Panc1 (cell line): ENCODE results near the gene ST8SIA6. TPM values are rescaled to one million over a fixed set of nuclear protein-coding genes. Genes with fewer than 3 reads are reported as not detected.

Source experiments
- ATAC-seq: fragments of 200-7000 bp; cut with Tn5 transposase; 2 replicates; pipeline ENCODE4 v1.9.1; 2020; ENCODE audit warnings: mild to moderate bottlenecking, moderate library complexity
- BruUV-seq: library from RNA; stranded (reverse); fragments of 400-500 nt; replicated peaks from 2 replicates; lab custom pipeline; 2021; lab: Mats Ljungman, UMichigan
- CTCF ChIA-PET: fragments of 300-600 bp; sonication (Branson Sonifier 250); formaldehyde crosslinking; loops from one replicate; lab custom pipeline; 2022; ENCODE audit warnings: antibody characterized with exemption; lab: Charles Lee
- POLR2A ChIA-PET: fragments of 300-600 bp; sonication (Branson Sonifier 250); formaldehyde crosslinking; loops from one replicate; lab custom pipeline; 2022; ENCODE audit warnings: antibody characterized with exemption; lab: Charles Lee
- DNase-seq: peaks from one replicate; pipeline ENCODE4 v3.0.0-alpha.2; 2010; ENCODE audit warnings: low read depth, low spot score
- H3K27ac ChIP-seq: 2 replicates; pipeline ENCODE4 v1.5.1; 2011; ENCODE audit warnings: mild to moderate bottlenecking, low read length, inconsistent platforms
- H3K27me3 ChIP-seq: fragments of 200-500 bp; sonication (Bioruptor generic); 2 replicates; pipeline ENCODE4 v1.6.0; 2014; ENCODE audit warnings: low read length, inconsistent platforms; ENCODE audit not compliant: control insufficient read depth, insufficient read depth
- H3K36me3 ChIP-seq: fragments of 200-500 bp; sonication (Bioruptor generic); 2 replicates; pipeline ENCODE4 v1.5.1; 2014; ENCODE audit warnings: inconsistent platforms, mild to moderate bottlenecking, low read length, moderate library complexity; ENCODE audit not compliant: control insufficient read depth, insufficient read depth
- H3K4me1 ChIP-seq: 2 replicates; pipeline ENCODE4 v1.5.1; 2011; ENCODE audit warnings: inconsistent platforms, mild to moderate bottlenecking, low read length, moderate library complexity; ENCODE audit not compliant: control insufficient read depth, insufficient read depth
- H3K4me3 ChIP-seq, 2 experiments: 2 replicates each; pipeline ENCODE4 v1.5.1; 2011 to 2012; ENCODE audit warnings: low read depth in 2 of 2, low read length in 2 of 2, mild to moderate bottlenecking in 2 of 2, inconsistent platforms in 1 of 2, moderate library complexity in 1 of 2
- H3K9me3 ChIP-seq: fragments of 200-500 bp; sonication (Bioruptor generic); 2 replicates; pipeline ENCODE4 v1.5.1; 2014; ENCODE audit warnings: low read depth, mild to moderate bottlenecking, inconsistent platforms, low read length, moderate library complexity; ENCODE audit not compliant: control insufficient read depth, insufficient read depth
- POLR2AphosphoS5 ChIP-seq: IDR thresholded peaks from 2 replicates; pipeline ENCODE4 v1.6.1; 2012; ENCODE audit warnings: mild to moderate bottlenecking, low read depth, low read length, moderate library complexity
- SIN3A ChIP-seq: IDR thresholded peaks from 2 replicates; pipeline ENCODE4 v1.6.1; 2012; ENCODE audit warnings: low read depth, mild to moderate bottlenecking, low read length, moderate library complexity, borderline replicate concordance; ENCODE audit not compliant: insufficient read depth
- TCF7L2 ChIP-seq: IDR thresholded peaks from 2 replicates; pipeline ENCODE4 v1.6.1; 2011; ENCODE audit warnings: mild to moderate bottlenecking, low read depth, low read length, inconsistent platforms
- in situ Hi-C: cut with HindIII; loops from 2 replicates; pipeline ENCODE4 v1.10.0; 2016; ENCODE audit warnings: low sequenced_read_pairs, low pct_unique_long_range_greater_than_20kb
- intact Hi-C: fragments of 100-400 bp; cut with micrococcal nuclease; formaldehyde crosslinking; loops from one replicate; pipeline ENCODE4 v1.10.0; 2022; ENCODE audit not compliant: unreplicated experiment
- total RNA-seq: library from RNA; stranded (reverse); gene quantifications from one replicate; pipeline ENCODE4 v1.2.1, GENCODE V29; 2021; ENCODE audit not compliant: unreplicated experiment
- TF ChIP-seq, protein P1 (sequence below), 2 experiments: IDR thresholded peaks; 2 replicates each; pipeline ENCODE4 v1.6.1; 2011 to 2012; ENCODE audit warnings: low read depth in 2 of 2, control low read depth in 1 of 2, low read length in 1 of 2, mild to moderate bottlenecking in 1 of 2, moderate library complexity in 1 of 2; ENCODE audit not compliant: insufficient read depth in 1 of 2
- TF ChIP-seq, protein P2 (sequence below): fragments of 450-650 bp; IDR thresholded peaks from 2 replicates; pipeline ENCODE4 v1.5.1; 2017; ENCODE audit warnings: mild to moderate bottlenecking

Gene ST8SIA6
- total RNA-seq, 1 experiment from 2014 or later, result 0.82 TPM

DNA sequence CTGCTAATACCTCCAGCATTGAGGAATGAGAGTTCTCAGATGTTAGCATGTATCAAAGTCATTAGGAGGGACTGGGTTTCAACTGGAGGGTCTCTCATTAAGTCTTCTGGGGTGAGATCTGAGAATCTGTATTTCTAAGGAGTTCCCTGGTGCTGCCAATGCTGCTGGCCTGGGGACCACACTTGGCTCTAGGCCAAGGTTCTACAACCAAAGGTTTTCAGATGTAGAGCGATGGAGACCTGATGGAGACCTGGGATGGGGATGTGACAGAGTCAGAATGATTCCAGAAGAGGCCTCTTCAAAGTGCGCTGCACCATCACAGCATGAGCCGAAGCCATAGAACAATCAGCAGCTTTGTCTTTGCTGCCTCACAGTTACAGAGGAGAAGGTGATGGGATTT, 27.2 kb downstream of the ST8SIA6 start:
- H3K36me3 ChIP-seq, result no peaks in the 10 kb centered on the region
- TF ChIP-seq, protein P1, sequence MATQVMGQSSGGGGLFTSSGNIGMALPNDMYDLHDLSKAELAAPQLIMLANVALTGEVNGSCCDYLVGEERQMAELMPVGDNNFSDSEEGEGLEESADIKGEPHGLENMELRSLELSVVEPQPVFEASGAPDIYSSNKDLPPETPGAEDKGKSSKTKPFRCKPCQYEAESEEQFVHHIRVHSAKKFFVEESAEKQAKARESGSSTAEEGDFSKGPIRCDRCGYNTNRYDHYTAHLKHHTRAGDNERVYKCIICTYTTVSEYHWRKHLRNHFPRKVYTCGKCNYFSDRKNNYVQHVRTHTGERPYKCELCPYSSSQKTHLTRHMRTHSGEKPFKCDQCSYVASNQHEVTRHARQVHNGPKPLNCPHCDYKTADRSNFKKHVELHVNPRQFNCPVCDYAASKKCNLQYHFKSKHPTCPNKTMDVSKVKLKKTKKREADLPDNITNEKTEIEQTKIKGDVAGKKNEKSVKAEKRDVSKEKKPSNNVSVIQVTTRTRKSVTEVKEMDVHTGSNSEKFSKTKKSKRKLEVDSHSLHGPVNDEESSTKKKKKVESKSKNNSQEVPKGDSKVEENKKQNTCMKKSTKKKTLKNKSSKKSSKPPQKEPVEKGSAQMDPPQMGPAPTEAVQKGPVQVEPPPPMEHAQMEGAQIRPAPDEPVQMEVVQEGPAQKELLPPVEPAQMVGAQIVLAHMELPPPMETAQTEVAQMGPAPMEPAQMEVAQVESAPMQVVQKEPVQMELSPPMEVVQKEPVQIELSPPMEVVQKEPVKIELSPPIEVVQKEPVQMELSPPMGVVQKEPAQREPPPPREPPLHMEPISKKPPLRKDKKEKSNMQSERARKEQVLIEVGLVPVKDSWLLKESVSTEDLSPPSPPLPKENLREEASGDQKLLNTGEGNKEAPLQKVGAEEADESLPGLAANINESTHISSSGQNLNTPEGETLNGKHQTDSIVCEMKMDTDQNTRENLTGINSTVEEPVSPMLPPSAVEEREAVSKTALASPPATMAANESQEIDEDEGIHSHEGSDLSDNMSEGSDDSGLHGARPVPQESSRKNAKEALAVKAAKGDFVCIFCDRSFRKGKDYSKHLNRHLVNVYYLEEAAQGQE (IDR thresholded peaks at IDR 0.05; ENCODE audit: insufficient read depth in 1 of 2, low read depth in 2 of 2, low read length in 1 of 2), result no peak
- TF ChIP-seq POLR2AphosphoS5 (no peak), SIN3A (no peak), TCF7L2 (no peak)
- TF ChIP-seq, protein P2, sequence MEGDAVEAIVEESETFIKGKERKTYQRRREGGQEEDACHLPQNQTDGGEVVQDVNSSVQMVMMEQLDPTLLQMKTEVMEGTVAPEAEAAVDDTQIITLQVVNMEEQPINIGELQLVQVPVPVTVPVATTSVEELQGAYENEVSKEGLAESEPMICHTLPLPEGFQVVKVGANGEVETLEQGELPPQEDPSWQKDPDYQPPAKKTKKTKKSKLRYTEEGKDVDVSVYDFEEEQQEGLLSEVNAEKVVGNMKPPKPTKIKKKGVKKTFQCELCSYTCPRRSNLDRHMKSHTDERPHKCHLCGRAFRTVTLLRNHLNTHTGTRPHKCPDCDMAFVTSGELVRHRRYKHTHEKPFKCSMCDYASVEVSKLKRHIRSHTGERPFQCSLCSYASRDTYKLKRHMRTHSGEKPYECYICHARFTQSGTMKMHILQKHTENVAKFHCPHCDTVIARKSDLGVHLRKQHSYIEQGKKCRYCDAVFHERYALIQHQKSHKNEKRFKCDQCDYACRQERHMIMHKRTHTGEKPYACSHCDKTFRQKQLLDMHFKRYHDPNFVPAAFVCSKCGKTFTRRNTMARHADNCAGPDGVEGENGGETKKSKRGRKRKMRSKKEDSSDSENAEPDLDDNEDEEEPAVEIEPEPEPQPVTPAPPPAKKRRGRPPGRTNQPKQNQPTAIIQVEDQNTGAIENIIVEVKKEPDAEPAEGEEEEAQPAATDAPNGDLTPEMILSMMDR, result no peak
- H3K9me3 ChIP-seq, result no peaks in the 10 kb centered on the region
- ChIA-PET CTCF (no interaction called here), POLR2A (no interaction called here)
- no peak overlapping the region for H3K27ac ChIP-seq
- DNase-seq, result no peak
- intact Hi-C loops, result no loop called here
- no peak overlapping the region for H3K4me3 ChIP-seq
- no peak for ATAC-seq
- in situ Hi-C loops, result no loop called here
- no peaks in the 10 kb centered on the region for H3K27me3 ChIP-seq
- no TSS peak for BruUV-seq
- no peaks in the 10 kb centered on the region; the same call in 1 of the 2 replicates for H3K4me1 ChIP-seq

DNA sequence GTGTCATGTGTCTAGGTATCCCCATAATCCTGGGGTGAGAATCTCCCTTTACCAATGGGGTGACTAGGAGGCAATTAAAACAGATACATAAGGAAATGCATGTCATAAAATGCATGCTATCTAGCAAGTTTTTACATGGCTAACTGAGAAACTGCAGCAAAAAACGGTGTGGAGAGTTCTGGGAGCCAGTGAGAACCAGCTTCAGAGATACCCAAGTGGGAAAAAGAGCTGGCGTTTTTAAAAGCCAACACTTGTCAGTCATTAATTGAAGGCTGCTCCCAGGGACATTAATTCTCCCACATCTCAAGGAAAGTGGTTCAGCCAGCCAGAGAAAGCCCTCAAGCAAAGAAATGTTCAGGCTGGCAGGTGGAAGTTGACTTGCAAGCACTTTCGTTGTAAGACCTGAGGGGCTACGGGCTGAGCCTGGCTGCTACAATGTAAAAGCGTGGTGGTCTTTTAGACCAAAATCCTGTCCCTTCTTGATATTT, 28.1 kb downstream of the ST8SIA6 start:
- in situ Hi-C loops, result no loop called here
- Histone ChIP-seq H3K27ac (no peak overlapping the region), H3K9me3 (no peaks in the 10 kb centered on the region), H3K4me3 (no peak overlapping the region), H3K36me3 (no peaks in the 10 kb centered on the region), H3K27me3 (no peaks in the 10 kb centered on the region), H3K4me1 (no peaks in the 10 kb centered on the region; the same call in 1 of the 2 replicates)
- TF ChIP-seq, protein P1 (IDR thresholded peaks at IDR 0.05; ENCODE audit: insufficient read depth in 1 of 2, low read depth in 2 of 2, low read length in 1 of 2), result no peak
- TF ChIP-seq POLR2AphosphoS5, result no peak
- TF ChIP-seq, protein P2, result no peak
- TF ChIP-seq SIN3A, result no peak
- no peak for TF ChIP-seq TCF7L2
- BruUV-seq, result no TSS peak
- intact Hi-C loops, result no loop called here
- ChIA-PET POLR2A (no interaction called here), CTCF (no interaction called here)
- ATAC-seq (no peak), DNase-seq (no peak)
